Testis (tissue), 2 donors: ENCODE data around the gene APOBEC3H.

Source experiments
- POLR2A ChIP-seq: fragments of 450-650 bp; IDR thresholded peaks from one replicate; pipeline ENCODE4 v1.6.1; 2017; ENCODE audit warnings: antibody characterized with exemption, mild to moderate bottlenecking, moderate library complexity
- TF ChIP-seq, protein P1 (sequence below), 3 experiments: fragments of 450-650 bp in 2 of 3; fragments of 200-600 bp in 1 of 3; sonication (generic) in 1 of 3; IDR thresholded peaks; one replicate each; pipeline ENCODE4 v1.5.1; 2016 to 2019; ENCODE audit warnings: antibody characterized with exemption in 3 of 3, mild to moderate bottlenecking in 2 of 3, moderate library complexity in 1 of 3

GRCh38 chr22:39128508-39128907, 31.5 kb downstream of the APOBEC3H start:
- no peak for TF ChIP-seq POLR2A
- TF ChIP-seq, protein P1, sequence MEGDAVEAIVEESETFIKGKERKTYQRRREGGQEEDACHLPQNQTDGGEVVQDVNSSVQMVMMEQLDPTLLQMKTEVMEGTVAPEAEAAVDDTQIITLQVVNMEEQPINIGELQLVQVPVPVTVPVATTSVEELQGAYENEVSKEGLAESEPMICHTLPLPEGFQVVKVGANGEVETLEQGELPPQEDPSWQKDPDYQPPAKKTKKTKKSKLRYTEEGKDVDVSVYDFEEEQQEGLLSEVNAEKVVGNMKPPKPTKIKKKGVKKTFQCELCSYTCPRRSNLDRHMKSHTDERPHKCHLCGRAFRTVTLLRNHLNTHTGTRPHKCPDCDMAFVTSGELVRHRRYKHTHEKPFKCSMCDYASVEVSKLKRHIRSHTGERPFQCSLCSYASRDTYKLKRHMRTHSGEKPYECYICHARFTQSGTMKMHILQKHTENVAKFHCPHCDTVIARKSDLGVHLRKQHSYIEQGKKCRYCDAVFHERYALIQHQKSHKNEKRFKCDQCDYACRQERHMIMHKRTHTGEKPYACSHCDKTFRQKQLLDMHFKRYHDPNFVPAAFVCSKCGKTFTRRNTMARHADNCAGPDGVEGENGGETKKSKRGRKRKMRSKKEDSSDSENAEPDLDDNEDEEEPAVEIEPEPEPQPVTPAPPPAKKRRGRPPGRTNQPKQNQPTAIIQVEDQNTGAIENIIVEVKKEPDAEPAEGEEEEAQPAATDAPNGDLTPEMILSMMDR (IDR thresholded peaks at IDR 0.05) = no peak
